Activated naive CD8-positive, alpha-beta T cell treated with anti-CD3 and anti-CD28 coated beads, Interleukin-2, amount 50 U/mL, for 24 hours (primary cell): Measurements from ENCODE around the gene MED14.

ENCODE experiments used
- ATAC-seq: fragments of 150-1000 bp; cut with Tn5 transposase; one replicate; pipeline ENCODE4 v1.10.0; 2021
- DNase-seq: peaks from one replicate; pipeline ENCODE4 v3.0.0; 2021
- H3K27ac Mint-ChIP-seq: one replicate; pipeline ENCODE4 v1.8.0; 2021; ENCODE audit warnings: mild to moderate bottlenecking, mixed read lengths
- H3K27me3 Mint-ChIP-seq: one replicate; pipeline ENCODE4 v1.8.0; 2021; ENCODE audit warnings: mixed read lengths
- H3K36me3 Mint-ChIP-seq: one replicate; pipeline ENCODE4 v1.8.0; 2021; ENCODE audit warnings: low read depth, mixed read lengths
- H3K4me1 Mint-ChIP-seq: one replicate; pipeline ENCODE4 v1.8.0; 2021; ENCODE audit warnings: mixed read lengths
- H3K4me3 Mint-ChIP-seq: one replicate; pipeline ENCODE4 v1.8.0; 2021; ENCODE audit warnings: mild to moderate bottlenecking, moderate library complexity, mixed read lengths
- H3K9me3 Mint-ChIP-seq: one replicate; pipeline ENCODE4 v1.8.0; 2021; ENCODE audit warnings: mixed read lengths

The MED14 gene

GRCh38 chrX:40623665-40624064 is 111.7 kb downstream of the MED14 start:
- no peaks in the 10 kb centered on the region for H3K9me3 Mint-ChIP-seq
- no peak overlapping the region for H3K4me3 Mint-ChIP-seq
- ATAC-seq, result no peak
- no peaks in the 10 kb centered on the region for H3K4me1 Mint-ChIP-seq
- H3K27me3 Mint-ChIP-seq, result no peaks in the 10 kb centered on the region
- no peak for DNase-seq
- no peak overlapping the region for H3K27ac Mint-ChIP-seq
- peaks cover 6% of the 10 kb centered on the region for H3K36me3 Mint-ChIP-seq

- Mint-ChIP-seq H3K27ac (no peak within 1 kb of the TSS), H3K4me1 (no peaks in the 10 kb centered on the region), H3K27me3 (no peaks in the 10 kb centered on the region), H3K4me3 (no peak within 1 kb of the TSS), H3K36me3 (peaks cover 3% of the 10 kb centered on the region), H3K9me3 (no peaks in the 10 kb centered on the region)
- ATAC-seq (no peak), DNase-seq (no peak)
Observed at GRCh38 chrX:40623139-40623536, 112.2 kb downstream of the MED14 start, which contains the start of gene MPC1L. Gene MPC1L (plus strand): TSS chrX:40623428. CDS start chrX:40623566, 138 bp downstream.

GRCh38 chrX:40622479-40623138 is 112.7 kb downstream of the MED14 start:
- DNase-seq (no peak), ATAC-seq (no peak)
- no peak overlapping the region for H3K4me3 Mint-ChIP-seq
- H3K36me3 Mint-ChIP-seq, result no peaks in the 10 kb centered on the region
- no peaks in the 10 kb centered on the region for H3K4me1 Mint-ChIP-seq
- H3K9me3 Mint-ChIP-seq, result no peaks in the 10 kb centered on the region
- no peaks in the 10 kb centered on the region for H3K27me3 Mint-ChIP-seq
- H3K27ac Mint-ChIP-seq, result no peak overlapping the region

- Mint-ChIP-seq H3K36me3 (no peaks in the 10 kb centered on the region), H3K4me1 (peaks cover 3% of the 10 kb centered on the region), H3K9me3 (no peaks in the 10 kb centered on the region), H3K27me3 (no peaks in the 10 kb centered on the region), H3K27ac (no peak overlapping the region), H3K4me3 (no peak overlapping the region)
- no peak for ATAC-seq
- DNase-seq, result no peak
Observed at GRCh38 chrX:40617566-40617965, 117.8 kb downstream of the MED14 start.

- Mint-ChIP-seq H3K27ac (no peak overlapping the region), H3K27me3 (no peaks in the 10 kb centered on the region), H3K9me3 (no peaks in the 10 kb centered on the region), H3K36me3 (no peaks in the 10 kb centered on the region), H3K4me1 (peaks cover 3% of the 10 kb centered on the region), H3K4me3 (no peak overlapping the region)
- DNase-seq, result no peak
- ATAC-seq, result no peak
Observed at GRCh38 chrX:40615976-40616375, 119.4 kb downstream of the MED14 start.

GRCh38 chrX:40612511-40612910 is 122.8 kb downstream of the MED14 start:
- no peaks in the 10 kb centered on the region for H3K27me3 Mint-ChIP-seq
- no peak for DNase-seq
- H3K9me3 Mint-ChIP-seq, result no peaks in the 10 kb centered on the region
- H3K4me3 Mint-ChIP-seq, result no peak overlapping the region
- H3K27ac Mint-ChIP-seq, result no peak overlapping the region
- no peaks in the 10 kb centered on the region for H3K36me3 Mint-ChIP-seq
- ATAC-seq, result no peak
- peaks cover 2% of the 10 kb centered on the region for H3K4me1 Mint-ChIP-seq

GRCh38 chrX:40607381-40607780 is 128.0 kb downstream of the MED14 start:
- no peaks in the 10 kb centered on the region for H3K9me3 Mint-ChIP-seq
- H3K4me1 Mint-ChIP-seq, result no peaks in the 10 kb centered on the region
- H3K27ac Mint-ChIP-seq, result no peak overlapping the region

GRCh38 chrX:40603446-40603845 is 131.9 kb downstream of the MED14 start:
- no peaks in the 10 kb centered on the region for H3K27me3 Mint-ChIP-seq
- DNase-seq, result no peak
- no peaks in the 10 kb centered on the region for H3K9me3 Mint-ChIP-seq
- no peak overlapping the region for H3K27ac Mint-ChIP-seq
- H3K4me1 Mint-ChIP-seq, result no peaks in the 10 kb centered on the region
- H3K36me3 Mint-ChIP-seq, result peaks cover 28% of the 10 kb centered on the region
- ATAC-seq, result no peak
- no peak overlapping the region for H3K4me3 Mint-ChIP-seq

More at GRCh38 chrX:40607381-40607780, 128.0 kb downstream of the MED14 start:
- no peak for DNase-seq
- no peak overlapping the region for H3K4me3 Mint-ChIP-seq
- ATAC-seq, result no peak
- no peaks in the 10 kb centered on the region for H3K27me3 Mint-ChIP-seq
- peaks cover 8% of the 10 kb centered on the region for H3K36me3 Mint-ChIP-seq
